GM18951 (cell line): ENCODE results near the gene NELFB.

ENCODE experiments used
- POLR2A ChIP-seq: IDR thresholded peaks from 4 replicates; pipeline ENCODE4 v1.6.1; 2011; ENCODE audit warnings: mild to moderate bottlenecking; ENCODE audit not compliant: insufficient read length, insufficient read depth; ENCODE audit errors: extremely low read depth
- in situ Hi-C: fragments of 300-500 bp; cut with MboI; formaldehyde crosslinking; loops from one replicate; pipeline ENCODE4 v1.12.0; 2022; ENCODE audit warnings: low sequenced_read_pairs, mixed read lengths, inconsistent platforms; ENCODE audit not compliant: unreplicated experiment

The NELFB gene

GRCh38 chr9:137295238-137295811, 40.2 kb downstream of the NELFB start:
- TF ChIP-seq POLR2A, result no peak
- in situ Hi-C loops, result loop anchor here (10.0 kb wide), 2 partner anchors 109 to 229 kb away; no protein-coding TSS in a partner anchor

- in situ Hi-C loops, result loop anchor here (10.0 kb wide), 2 partner anchors 109 to 229 kb away; no protein-coding TSS in a partner anchor
- TF ChIP-seq POLR2A, result no peak
Observed at GRCh38 chr9:137295849-137296669, 40.9 kb downstream of the NELFB start.

GRCh38 chr9:137296670-137297664, 41.8 kb downstream of the NELFB start:
- in situ Hi-C loops, result loop anchor here (10.0 kb wide), 2 partner anchors 108 to 228 kb away; no protein-coding TSS in a partner anchor
- TF ChIP-seq POLR2A, result no peak

- in situ Hi-C loops, result loop anchor here (10.0 kb wide), 2 partner anchors 107 to 227 kb away; no protein-coding TSS in a partner anchor
- TF ChIP-seq POLR2A, result no peak
Observed at GRCh38 chr9:137297966-137298365, 42.8 kb downstream of the NELFB start.

- TF ChIP-seq POLR2A, result no peak
- in situ Hi-C loops, result loop anchor here (10.0 kb wide), 2 partner anchors 106 to 226 kb away; no protein-coding TSS in a partner anchor
Observed at GRCh38 chr9:137298401-137299202, 43.5 kb downstream of the NELFB start.

- TF ChIP-seq POLR2A, result no peak
- in situ Hi-C loops, result loop anchor here (10.0 kb wide), 2 partner anchors 106 to 226 kb away; no protein-coding TSS in a partner anchor
Observed at GRCh38 chr9:137299203-137299565, 44.1 kb downstream of the NELFB start.

GRCh38 chr9:137299938-137300337, 44.8 kb downstream of the NELFB start:
- in situ Hi-C loops, result loop anchor here (10.0 kb wide), 2 partner anchors 105 to 225 kb away; no protein-coding TSS in a partner anchor
- no peak for TF ChIP-seq POLR2A

GRCh38 chr9:137300567-137301080, 45.5 kb downstream of the NELFB start:
- in situ Hi-C loops, result no loop called here
- no peak for TF ChIP-seq POLR2A

GRCh38 chr9:137301081-137301947, 46.2 kb downstream of the NELFB start:
- no peak for TF ChIP-seq POLR2A
- in situ Hi-C loops, result no loop called here

GRCh38 chr9:137302118-137302448, 47.0 kb downstream of the NELFB start, which contains the start of gene NRARP:
Gene NRARP (minus strand): TSS chr9:137302271. CDS start chr9:137301928, 343 bp downstream.
- TF ChIP-seq POLR2A, result peak; percentile 92
- in situ Hi-C loops, result no loop called here
